ENCODE data around the gene OAS2.

Gene OAS2

GRCh38 chr12:113027726-113028125, 49.4 kb downstream of the OAS2 start:
- TF ChIP-seq CTCF (IDR thresholded peaks at IDR 0.05; ENCODE audit: low read length, missing control alignments), result no peak
- H3K4me3 ChIP-seq (replicated peaks; ENCODE audit: low read depth, low read length), result no peak overlapping the region
- no peak for DNase-seq (ENCODE audit: low read depth)

- TF ChIP-seq CTCF (IDR thresholded peaks at IDR 0.05; ENCODE audit: low read length, missing control alignments), result peak; percentile 78
- peak; percentile 77 for DNase-seq (ENCODE audit: low read depth)
- no peak overlapping the region for H3K4me3 ChIP-seq (replicated peaks; ENCODE audit: low read depth, low read length)
Observed at GRCh38 chr12:113030875-113031525, 52.7 kb downstream of the OAS2 start.

- DNase-seq (ENCODE audit: low read depth), result no peak
- no peak for TF ChIP-seq CTCF (IDR thresholded peaks at IDR 0.05; ENCODE audit: low read length, missing control alignments)
Observed at GRCh38 chr12:113039911-113040445, 61.7 kb downstream of the OAS2 start.

GRCh38 chr12:113040722-113041171, 62.4 kb downstream of the OAS2 start:
- peak; percentile 99 for DNase-seq (ENCODE audit: low read depth)
- TF ChIP-seq CTCF (IDR thresholded peaks at IDR 0.05; ENCODE audit: low read length, missing control alignments), result no peak
- no peak overlapping the region for H3K4me3 ChIP-seq (replicated peaks; ENCODE audit: low read depth, low read length)

More at GRCh38 chr12:113039911-113040445, 61.7 kb downstream of the OAS2 start:
- H3K4me3 ChIP-seq (replicated peaks; ENCODE audit: low read depth, low read length), result no peak overlapping the region

- H3K4me3 ChIP-seq (replicated peaks; ENCODE audit: low read depth, low read length), result no peak overlapping the region
- no peak for TF ChIP-seq CTCF (IDR thresholded peaks at IDR 0.05; ENCODE audit: low read length, missing control alignments)
- no peak for DNase-seq (ENCODE audit: low read depth)
Observed at GRCh38 chr12:113041560-113041959, 63.2 kb downstream of the OAS2 start.

GRCh38 chr12:113043240-113043639, 64.9 kb downstream of the OAS2 start:
- TF ChIP-seq CTCF (IDR thresholded peaks at IDR 0.05; ENCODE audit: low read length, missing control alignments), result no peak
- DNase-seq (ENCODE audit: low read depth), result no peak
- H3K4me3 ChIP-seq (replicated peaks; ENCODE audit: low read depth, low read length), result no peak overlapping the region

GRCh38 chr12:113044516-113044915, 66.2 kb downstream of the OAS2 start:
- no peak for DNase-seq (ENCODE audit: low read depth)
- no peak for TF ChIP-seq CTCF (IDR thresholded peaks at IDR 0.05; ENCODE audit: low read length, missing control alignments)
- H3K4me3 ChIP-seq (replicated peaks; ENCODE audit: low read depth, low read length), result no peak overlapping the region

Data from fibroblast of pulmonary artery (primary cell).